ENCODE results near the gene ADM.

- TF ChIP-seq CTCF (IDR thresholded peaks at IDR 0.05): no peak
- no peak for TF ChIP-seq POLR2A (IDR thresholded peaks at IDR 0.05)
Observed at GRCh38 chr11:10267821-10268220, 37.1 kb upstream of the ADM start.

Data from body of pancreas (tissue), 4 donors.